Dermis blood vessel endothelial cell (primary cell): ENCODE measurements around the gene MEPE. TPM values are rescaled to one million over a fixed set of nuclear protein-coding genes. Genes with fewer than 3 reads are reported as not detected.

Source experiments
- DNase-seq: peaks from one replicate; pipeline ENCODE4 v3.0.0; 2010
- total RNA-seq: library from RNA; depleted of rRNA; stranded (reverse); fragments of >200 nt; gene quantifications from 2 replicates; pipeline ENCODE4 v1.2.3, GENCODE V29; 2014

The MEPE gene, protein sequence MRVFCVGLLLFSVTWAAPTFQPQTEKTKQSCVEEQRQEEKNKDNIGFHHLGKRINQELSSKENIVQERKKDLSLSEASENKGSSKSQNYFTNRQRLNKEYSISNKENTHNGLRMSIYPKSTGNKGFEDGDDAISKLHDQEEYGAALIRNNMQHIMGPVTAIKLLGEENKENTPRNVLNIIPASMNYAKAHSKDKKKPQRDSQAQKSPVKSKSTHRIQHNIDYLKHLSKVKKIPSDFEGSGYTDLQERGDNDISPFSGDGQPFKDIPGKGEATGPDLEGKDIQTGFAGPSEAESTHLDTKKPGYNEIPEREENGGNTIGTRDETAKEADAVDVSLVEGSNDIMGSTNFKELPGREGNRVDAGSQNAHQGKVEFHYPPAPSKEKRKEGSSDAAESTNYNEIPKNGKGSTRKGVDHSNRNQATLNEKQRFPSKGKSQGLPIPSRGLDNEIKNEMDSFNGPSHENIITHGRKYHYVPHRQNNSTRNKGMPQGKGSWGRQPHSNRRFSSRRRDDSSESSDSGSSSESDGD
- not detected in 2 replicates for total RNA-seq

- DNase-seq: no peak
Measured at GRCh38 chr4:87832669-87833068, at the start of gene MEPE. Gene MEPE (plus strand): TSS chr4:87832969. CDS start chr4:87834715, 1,746 bp downstream.

DNA sequence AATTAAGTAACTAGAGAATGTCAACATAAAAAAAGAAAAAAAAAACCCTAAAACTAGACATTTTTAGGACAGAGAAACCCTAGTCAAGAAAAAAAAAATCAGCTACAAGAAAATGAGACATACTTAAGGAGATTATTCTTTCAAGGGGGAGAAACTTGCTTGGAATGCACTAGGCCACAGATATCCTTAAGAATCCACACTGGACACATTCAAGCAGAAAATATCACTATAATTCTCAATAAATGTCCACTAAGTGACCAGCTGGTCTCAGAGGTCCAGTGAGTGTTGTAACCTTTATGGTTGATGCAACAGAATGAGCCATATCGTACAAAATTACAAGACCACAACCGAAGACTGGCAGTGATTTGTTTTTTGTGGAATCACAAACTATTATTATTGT, 49.0 kb upstream of the MEPE start:
- no peak for DNase-seq

- no peak for DNase-seq
Measured at GRCh38 chr4:87785731-87786509, 46.8 kb upstream of the MEPE start.

GRCh38 chr4:87799301-87800113, 33.3 kb upstream of the MEPE start, which contains the start of gene IBSP:
Gene IBSP (plus strand): TSS chr4:87799554. CDS start chr4:87802362, 2,808 bp downstream.
- no peak for DNase-seq

- DNase-seq: no peak
Measured at GRCh38 chr4:87802858-87803257, 29.9 kb upstream of the MEPE start.

- DNase-seq: no peak
Measured at GRCh38 chr4:87803421-87803820, 29.3 kb upstream of the MEPE start.

DNA sequence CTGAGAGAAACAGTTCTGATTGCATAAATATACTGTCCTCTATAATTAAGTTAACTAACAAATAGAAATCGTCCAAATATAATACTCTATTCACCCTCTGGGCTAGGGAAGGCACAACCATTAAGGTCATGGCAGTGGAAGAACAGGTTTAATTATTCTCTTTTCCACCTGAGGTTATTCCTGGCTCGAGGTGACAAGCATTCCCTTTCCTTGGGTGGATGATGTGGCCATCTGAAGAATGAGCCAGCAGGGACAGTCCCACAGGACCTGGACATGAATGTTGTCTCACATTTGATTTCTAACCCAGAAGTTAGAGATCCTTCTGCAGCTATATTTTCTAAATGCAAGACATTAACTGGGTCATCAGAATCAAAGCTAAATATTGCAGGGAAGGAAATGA, 27.9 kb upstream of the MEPE start:
- no peak for DNase-seq

GRCh38 chr4:87805971-87806370, 26.8 kb upstream of the MEPE start:
- no peak for DNase-seq

DNA sequence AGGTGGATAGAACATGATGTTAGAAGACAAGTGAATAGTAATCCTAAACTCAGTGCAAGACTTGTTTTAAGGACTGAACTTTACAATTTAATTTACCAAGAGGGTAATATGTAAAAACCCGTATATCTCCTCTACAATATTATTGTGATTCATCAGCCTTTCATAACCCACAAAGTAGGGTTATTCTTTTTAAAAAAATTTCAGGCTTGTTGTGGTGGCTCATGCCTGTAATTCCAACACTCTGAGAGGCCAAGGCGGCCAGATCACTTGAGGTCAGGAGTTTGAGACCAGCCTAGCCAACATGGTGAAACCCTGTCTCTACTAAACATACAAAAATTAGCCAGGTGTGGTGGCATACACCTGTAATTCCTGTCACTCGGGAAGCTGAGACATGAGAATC, 26.2 kb upstream of the MEPE start:
- DNase-seq: no peak

DNA sequence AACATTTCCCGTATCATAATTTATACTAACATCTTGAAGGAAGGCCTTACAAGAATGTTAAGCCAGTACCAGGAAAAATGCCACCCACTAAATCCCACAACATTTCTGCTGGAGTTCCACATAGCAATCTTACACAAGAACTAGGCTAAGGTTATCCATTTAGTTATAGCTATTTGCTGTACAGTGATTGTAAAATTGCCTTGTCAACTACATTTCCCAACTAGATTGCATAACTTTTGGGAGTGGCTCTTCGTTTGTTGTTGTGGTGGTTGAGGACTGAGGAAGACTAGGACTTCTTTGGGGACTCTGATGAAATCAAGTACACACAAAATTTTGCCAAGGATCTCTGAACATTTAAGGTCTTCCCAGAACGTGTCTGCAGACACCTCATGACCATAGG, 25.4 kb upstream of the MEPE start:
- DNase-seq: no peak

GRCh38 chr4:87811977-87812376, 20.8 kb upstream of the MEPE start:
- DNase-seq: no peak

DNA sequence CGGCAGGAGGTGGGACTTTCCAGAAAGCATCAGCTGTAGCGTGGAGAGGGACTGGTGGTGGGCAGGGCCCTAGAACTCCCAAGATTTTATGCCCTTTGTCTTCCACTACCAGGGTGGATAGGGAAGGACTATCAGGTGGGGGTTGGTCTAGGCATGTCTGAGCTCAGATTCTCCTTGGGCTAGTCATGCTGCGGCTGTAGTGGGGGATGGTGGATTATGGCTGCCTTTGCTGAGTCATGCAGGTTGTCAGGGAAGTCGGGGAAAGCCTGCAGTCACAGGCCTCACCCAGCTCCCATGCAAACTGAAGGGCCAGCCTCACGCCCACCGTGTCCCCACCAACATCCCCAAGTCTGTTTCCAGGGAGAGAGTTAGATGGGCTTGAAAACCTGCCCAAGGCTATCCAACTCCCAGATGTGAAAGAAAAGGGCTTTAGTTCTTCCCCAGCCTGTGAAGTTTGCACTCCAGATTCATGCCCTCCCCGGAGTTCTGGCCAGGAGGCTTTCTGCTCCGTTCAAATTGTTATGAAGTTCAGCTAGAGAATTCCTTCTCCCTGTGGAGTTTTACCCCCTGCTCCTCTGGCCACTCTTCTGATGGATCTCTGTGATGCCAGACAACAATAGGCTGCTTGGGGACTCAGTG, 13.4 kb upstream of the MEPE start:
- peak; percentile 19 for DNase-seq

DNA sequence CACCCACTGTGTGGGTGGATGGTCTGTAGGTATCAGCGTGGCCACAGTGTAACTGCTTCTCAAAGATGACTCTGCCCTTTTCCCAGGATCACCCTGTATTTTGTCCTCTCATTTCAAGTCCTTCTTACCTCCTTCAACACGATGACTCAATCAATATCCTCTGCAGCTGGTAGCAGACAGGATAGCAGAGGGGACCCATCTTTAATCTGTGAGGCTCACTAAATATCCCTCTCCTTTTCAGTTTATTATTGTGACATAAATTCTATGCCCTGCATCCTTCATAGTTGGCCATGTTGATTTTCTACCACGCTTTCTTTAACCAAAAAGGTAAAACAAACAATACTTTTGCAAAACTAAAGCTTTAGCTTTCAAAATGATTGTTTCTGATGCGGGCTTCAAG, 9.6 kb upstream of the MEPE start:
- no peak for DNase-seq

DNA sequence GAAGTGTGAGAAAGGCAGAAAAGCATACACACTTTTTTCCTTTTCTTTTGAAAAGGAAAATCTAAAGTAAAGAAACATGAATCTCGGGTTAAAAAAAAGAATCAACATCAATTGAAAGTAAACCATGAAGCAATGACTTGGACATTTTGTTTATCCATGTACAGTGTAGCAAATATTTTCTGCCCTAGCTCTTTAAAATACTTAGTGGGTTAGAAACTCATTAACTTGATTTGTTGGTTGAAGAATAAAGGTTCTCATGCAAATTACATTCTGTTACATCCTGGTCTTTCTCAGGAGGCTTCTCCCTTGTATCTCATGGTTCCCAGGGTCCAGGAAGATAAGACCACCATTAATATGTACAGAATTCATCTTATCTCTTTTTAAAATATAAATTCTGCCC, 9.0 kb upstream of the MEPE start:
- no peak for DNase-seq

GRCh38 chr4:87824352-87824751, 8.4 kb upstream of the MEPE start:
- DNase-seq: no peak

DNA sequence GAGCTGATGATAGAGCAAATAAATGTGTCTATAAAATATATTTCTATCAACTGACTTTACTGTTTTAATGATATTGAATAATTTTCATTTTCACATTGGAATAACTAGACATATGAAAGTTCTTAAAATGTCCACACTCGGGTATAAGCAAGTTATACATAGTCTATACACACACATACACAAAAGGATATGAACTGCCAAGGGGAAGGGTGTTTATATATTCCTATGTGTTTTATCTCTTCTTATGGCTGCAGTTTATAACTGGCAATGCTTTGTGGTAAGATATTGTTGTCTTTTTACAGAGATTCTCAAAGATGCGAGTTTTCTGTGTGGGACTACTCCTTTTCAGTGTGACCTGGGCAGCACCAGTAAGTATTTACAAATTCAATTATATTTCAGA, 1.6 kb downstream of the MEPE start:
- DNase-seq: no peak

GRCh38 chr4:87835197-87835596, 2.4 kb downstream of the MEPE start:
- no peak for DNase-seq

DNA sequence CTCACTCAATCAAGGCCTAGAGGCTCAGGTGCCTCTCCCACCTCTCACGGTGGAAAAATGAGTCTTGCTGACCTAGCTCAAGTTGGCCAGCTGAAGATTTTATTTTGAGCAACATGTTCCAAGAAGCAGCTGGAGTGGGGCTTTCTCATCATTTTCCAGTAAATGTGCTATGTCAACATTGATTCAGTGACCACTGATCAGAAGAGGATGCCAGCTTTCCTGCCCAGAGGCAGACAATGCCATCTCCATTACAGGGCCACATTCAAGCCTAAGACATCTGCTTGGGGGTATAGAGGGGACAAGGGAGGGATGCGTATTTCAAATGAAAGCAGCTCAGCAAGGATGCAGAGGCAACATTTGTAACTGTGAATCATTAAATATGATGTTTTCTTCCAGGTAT, 3.0 kb downstream of the MEPE start:
- DNase-seq: no peak

- peak; percentile 33 for DNase-seq
Measured at GRCh38 chr4:87838205-87838604, 5.4 kb downstream of the MEPE start.

DNA sequence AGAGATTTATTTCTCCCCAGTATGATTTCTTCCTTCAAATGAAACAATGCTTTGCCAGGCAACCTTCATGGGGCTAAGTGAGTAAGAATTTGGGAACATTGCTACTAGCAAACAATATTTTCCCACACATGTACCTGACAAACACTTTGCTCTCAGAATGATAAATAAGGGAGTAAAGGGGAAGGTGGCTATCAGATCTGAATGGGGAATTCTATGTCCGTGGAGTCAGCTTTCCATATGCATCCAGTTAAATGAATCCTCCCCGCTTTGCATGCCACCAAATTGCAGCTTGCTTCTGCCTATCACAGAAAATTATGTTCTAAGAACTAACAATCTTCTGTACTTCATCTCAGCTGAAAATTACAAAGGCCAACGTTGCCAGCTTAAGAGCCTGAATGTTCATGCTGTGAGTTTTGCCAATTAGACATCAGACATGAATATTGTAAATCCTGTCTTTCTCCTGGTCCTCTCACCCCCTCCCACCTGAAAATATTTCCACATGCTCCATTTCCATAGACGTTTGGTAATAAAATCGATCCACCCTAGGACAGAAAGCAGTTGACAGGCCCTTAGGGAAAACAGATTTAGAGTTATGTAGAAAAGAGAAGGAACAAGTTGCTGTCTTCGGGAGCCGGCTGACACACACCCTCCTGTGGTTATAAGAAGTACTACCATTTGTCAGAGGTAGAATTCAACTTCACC, 6.3 kb downstream of the MEPE start:
- DNase-seq: peak; percentile 63

- DNase-seq: no peak
Measured at GRCh38 chr4:87839592-87839946, 6.8 kb downstream of the MEPE start.

DNA sequence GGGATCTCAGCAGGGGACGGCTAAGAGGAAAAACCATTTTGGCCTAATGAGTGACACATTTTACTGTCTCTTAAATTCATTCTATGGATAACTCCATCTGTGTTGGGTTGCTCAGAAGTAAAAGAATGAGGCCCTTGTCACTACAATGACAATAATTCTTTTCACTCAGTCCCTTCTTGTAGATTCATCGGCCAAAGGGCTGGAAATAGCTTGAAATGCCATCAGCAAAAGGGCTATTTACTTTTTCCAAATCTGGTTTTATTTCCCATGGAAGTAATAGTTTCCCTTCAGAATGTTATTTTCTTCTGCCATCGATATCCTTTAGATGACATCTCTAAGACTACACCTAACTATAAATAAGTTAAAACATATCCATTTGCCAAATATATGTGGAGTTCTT, 7.4 kb downstream of the MEPE start:
- DNase-seq: no peak
